A673 (cell line): Measurements from ENCODE around the gene DDX42. TPM values are rescaled to one million over a fixed set of nuclear protein-coding genes. Genes with fewer than 3 reads are reported as not detected.
"Not testable (repeated sequence)": the region's sequence is repeated elsewhere in the genome, so short reads cannot be mapped to it uniquely, and the experiment has no call there.

Source experiments
- BruUV-seq: library from RNA; stranded (reverse); fragments of 400-500 nt; replicated peaks from 2 replicates; lab custom pipeline; 2021; lab: Mats Ljungman, UMichigan
- CTCF ChIA-PET: fragments of 300-600 bp; sonication (Branson Sonifier 250); formaldehyde crosslinking; loops from one replicate; lab custom pipeline; 2022; ENCODE audit warnings: antibody characterized with exemption; lab: Charles Lee
- POLR2A ChIA-PET: fragments of 300-600 bp; sonication (Branson Sonifier 250); formaldehyde crosslinking; loops from one replicate; lab custom pipeline; 2022; ENCODE audit warnings: antibody characterized with exemption; ENCODE audit not compliant: low non-redundant PET; lab: Charles Lee
- DNase-seq: peaks from one replicate; pipeline ENCODE4 v3.0.0-alpha.2; 2015; ENCODE audit warnings: low spot score
- H3K27ac ChIP-seq: fragments of 200-600 bp; sonication (generic); 2 replicates; pipeline ENCODE4 v1.5.1; 2016; ENCODE audit warnings: mixed run types, low read depth, mild to moderate bottlenecking, mixed read lengths, antibody characterized with exemption, low read length; ENCODE audit not compliant: poor library complexity, severe bottlenecking
- H3K27me3 ChIP-seq: fragments of 200-600 bp; sonication (generic); replicated peaks from 2 replicates; pipeline ENCODE4 v1.6.1; 2017; ENCODE audit warnings: mixed run types, low read depth, mild to moderate bottlenecking, mixed read lengths, antibody characterized with exemption, low read length; ENCODE audit not compliant: insufficient read depth, poor library complexity
- H3K36me3 ChIP-seq: fragments of 200-600 bp; sonication (generic); 2 replicates; pipeline ENCODE4 v1.6.1; 2016; ENCODE audit warnings: mixed run types, mild to moderate bottlenecking, mixed read lengths, antibody characterized with exemption, low read length; ENCODE audit not compliant: insufficient read depth, poor library complexity, severe bottlenecking
- H3K4me1 ChIP-seq: fragments of 200-600 bp; sonication (generic); 2 replicates; pipeline ENCODE4 v1.6.1; 2017; ENCODE audit warnings: mixed run types, mild to moderate bottlenecking, mixed read lengths, antibody characterized with exemption, low read length; ENCODE audit not compliant: insufficient read depth, poor library complexity, severe bottlenecking
- H3K4me3 ChIP-seq: fragments of 200-600 bp; sonication (generic); 2 replicates; pipeline ENCODE4 v1.5.1; 2016; ENCODE audit warnings: low read depth, mixed run types, mild to moderate bottlenecking, mixed read lengths, low read length; ENCODE audit not compliant: poor library complexity, severe bottlenecking
- H3K9me3 ChIP-seq: fragments of 200-600 bp; sonication (generic); 2 replicates; pipeline ENCODE4 v1.6.1; 2016; ENCODE audit warnings: mixed run types, low read depth, mild to moderate bottlenecking, mixed read lengths, antibody characterized with exemption, low read length; ENCODE audit not compliant: poor library complexity, severe bottlenecking
- CTCF ChIP-seq: fragments of 300-800, 200-600 bp; sonication (generic); conservative IDR thresholded peaks from 2 replicates; pipeline ENCODE4 v1.5.1; 2017; ENCODE audit warnings: low read depth, mild to moderate bottlenecking, antibody characterized with exemption, low read length, moderate library complexity, mixed read lengths
- EZH2 ChIP-seq: fragments of 200-600 bp; sonication (generic); IDR thresholded peaks from 2 replicates; pipeline ENCODE4 v1.6.1; 2017; ENCODE audit warnings: borderline replicate concordance, low read depth, mild to moderate bottlenecking, mixed read lengths, antibody characterized with exemption, low read length; ENCODE audit not compliant: poor library complexity, severe bottlenecking
- intact Hi-C: fragments of 100-400 bp; cut with micrococcal nuclease; formaldehyde crosslinking; loops from one replicate; pipeline ENCODE4 v1.10.0; 2022; ENCODE audit not compliant: unreplicated experiment
- total RNA-seq: library from RNA; stranded (reverse); gene quantifications from 2 replicates; pipeline ENCODE4 v1.2.3, GENCODE V29; 2021

Gene DDX42
- total RNA-seq, 1 experiment from 2014 or later: 148 TPM

DNA sequence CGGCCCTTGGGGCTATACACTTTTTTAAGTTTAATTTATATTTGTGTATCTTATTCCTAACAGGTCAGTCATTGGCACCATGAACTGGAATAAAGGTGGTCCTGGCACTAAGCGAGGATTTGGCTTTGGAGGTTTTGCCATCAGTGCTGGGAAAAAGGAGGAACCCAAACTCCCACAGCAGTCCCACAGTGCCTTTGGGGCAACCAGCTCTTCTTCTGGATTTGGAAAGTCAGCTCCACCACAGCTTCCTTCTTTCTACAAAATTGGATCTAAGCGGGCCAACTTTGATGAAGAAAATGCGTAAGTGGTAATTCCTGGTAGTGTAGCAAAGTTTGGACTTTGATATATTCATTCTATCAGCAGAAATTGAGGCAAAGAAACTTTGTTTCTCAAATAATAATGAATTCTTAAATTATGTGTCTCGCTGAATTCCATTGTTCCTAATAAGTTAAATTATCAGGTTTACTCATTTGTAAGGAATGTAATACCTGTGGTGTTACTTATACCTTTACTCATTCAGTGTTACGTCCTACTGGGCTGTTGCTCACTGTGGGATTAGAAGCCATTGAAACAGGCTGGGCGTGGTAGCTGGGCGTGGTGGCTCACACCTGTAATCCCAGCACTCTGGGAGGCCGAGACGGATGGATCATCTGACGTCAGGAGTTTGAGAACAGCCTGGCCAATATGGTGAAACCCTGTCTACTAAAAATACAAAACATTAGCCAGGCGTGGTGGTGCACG, 13.2 kb downstream of the DDX42 start:
- CTCF ChIA-PET: no interaction called here
- H3K4me1 ChIP-seq: no peaks in the 10 kb centered on the region

DNA sequence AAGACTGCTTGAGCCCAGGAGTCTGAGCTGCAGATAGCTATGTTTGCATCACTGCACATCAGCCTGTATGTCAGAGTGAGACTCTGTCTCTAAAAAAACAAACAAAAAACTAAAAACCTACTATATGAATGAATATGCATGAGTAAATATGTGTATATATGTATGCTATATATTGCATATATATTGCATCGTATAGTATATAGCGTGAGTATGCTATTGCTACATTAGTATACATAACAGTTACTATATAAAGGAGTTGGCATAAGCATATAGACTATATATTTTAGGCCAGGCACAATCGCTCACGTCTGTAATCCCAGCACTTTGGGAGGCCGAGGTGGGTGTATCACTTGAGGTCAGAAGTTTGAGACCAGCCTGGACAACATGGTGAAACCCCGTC, 16.1 kb downstream of the DDX42 start:
- Histone ChIP-seq H3K4me3 (no peak overlapping the region), H3K4me1 (no peaks in the 10 kb centered on the region), H3K36me3 (peaks cover 78% of the 10 kb centered on the region), H3K9me3 (no peaks in the 10 kb centered on the region), H3K27ac (no peak overlapping the region), H3K27me3 (no peaks in the 10 kb centered on the region)
- TF ChIP-seq CTCF: no peak
- no peak for TF ChIP-seq EZH2
- POLR2A ChIA-PET: interaction anchor here (0.6 kb wide), 1 partner anchor 16 kb away, joined by 3 read pairs; the partner anchor contains the start of gene DDX42
- intact Hi-C loops: no loop called here
- BruUV-seq: no TSS peak
- CTCF ChIA-PET: no interaction called here
- no peak for DNase-seq

More for the DNA sequence above, 13.2 kb downstream of the DDX42 start:
- POLR2A ChIA-PET: no interaction called here
- Histone ChIP-seq H3K4me3 (no peak overlapping the region), H3K36me3 (peaks cover 62% of the 10 kb centered on the region), H3K27me3 (no peaks in the 10 kb centered on the region), H3K9me3 (no peaks in the 10 kb centered on the region), H3K27ac (no peak overlapping the region)
- DNase-seq: no peak
- no peak for TF ChIP-seq CTCF
- no peak for TF ChIP-seq EZH2
- no TSS peak for BruUV-seq
- intact Hi-C loops: no loop called here

DNA sequence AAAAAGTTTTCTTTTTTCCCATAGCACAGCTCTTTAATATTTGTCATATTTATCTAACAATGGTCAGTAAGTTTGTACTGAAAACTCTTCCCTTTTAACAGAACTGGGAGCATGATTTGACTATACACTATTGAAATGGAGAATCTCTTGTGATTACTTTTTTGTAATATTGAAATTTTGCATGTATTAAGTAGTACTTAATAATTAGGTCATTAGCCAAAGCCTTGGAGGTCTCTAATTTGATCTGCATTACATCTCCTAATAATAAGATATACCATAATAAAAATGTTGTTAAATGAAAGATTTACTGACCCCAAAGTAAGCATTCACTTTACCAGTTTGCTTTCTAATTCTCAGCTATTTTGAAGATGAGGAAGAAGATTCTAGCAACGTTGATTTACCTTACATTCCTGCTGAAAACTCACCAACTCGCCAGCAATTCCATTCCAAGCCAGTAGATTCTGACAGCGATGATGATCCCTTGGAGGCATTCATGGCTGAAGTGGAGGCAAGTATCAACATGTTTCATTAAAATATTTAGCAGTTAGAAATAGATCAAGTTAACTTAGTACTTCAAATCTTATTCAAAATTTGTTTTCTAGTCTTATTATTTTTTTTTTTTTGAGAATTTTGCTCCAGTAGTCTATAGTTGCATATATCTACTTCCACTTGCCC, 18.2 kb downstream of the DDX42 start:
- Histone ChIP-seq H3K4me3 (no peak overlapping the region), H3K9me3 (no peaks in the 10 kb centered on the region), H3K4me1 (no peaks in the 10 kb centered on the region), H3K36me3 (peaks cover 91% of the 10 kb centered on the region), H3K27me3 (no peaks in the 10 kb centered on the region), H3K27ac (no peak overlapping the region)
- POLR2A ChIA-PET: no interaction called here
- no peak for DNase-seq
- no TSS peak for BruUV-seq
- TF ChIP-seq EZH2: no peak
- no peak for TF ChIP-seq CTCF
- CTCF ChIA-PET: no interaction called here
- intact Hi-C loops: no loop called here

GRCh38 chr17:63796375-63796774, 22.4 kb downstream of the DDX42 start:
- H3K36me3 ChIP-seq: peaks cover 100% of the 10 kb centered on the region
- H3K27me3 ChIP-seq, H3K4me1 ChIP-seq, intact Hi-C loops, CTCF ChIA-PET, H3K27ac ChIP-seq, H3K9me3 ChIP-seq, BruUV-seq, POLR2A ChIA-PET, DNase-seq, H3K4me3 ChIP-seq: not testable (repeated sequence)
